H9 (cell line): ENCODE data around the gene OSBPL9. TPM values are rescaled to one million over a fixed set of nuclear protein-coding genes. Genes with fewer than 3 reads are reported as not detected.

ENCODE experiments used
- DNase-seq: peaks from one replicate; pipeline ENCODE4 v3.0.0-alpha.2; 2017
- H2AFZ ChIP-seq: one replicate; pipeline ENCODE4 v1.6.1; 2013; ENCODE audit warnings: mild to moderate bottlenecking, low read length, control low read depth, moderate library complexity
- H2AK5ac ChIP-seq: 2 replicates; pipeline ENCODE4 v1.6.1; 2013; ENCODE audit warnings: low read length, control low read depth, mixed read lengths; ENCODE audit not compliant: insufficient read length
- H2BK120ac ChIP-seq: one replicate; pipeline ENCODE4 v1.6.1; 2013; ENCODE audit warnings: low read depth, mild to moderate bottlenecking, low read length, control low read depth, inconsistent platforms; ENCODE audit not compliant: poor library complexity, severe bottlenecking
- H2BK12ac ChIP-seq: 2 replicates; pipeline ENCODE4 v1.6.1; 2013; ENCODE audit warnings: low read length, control low read depth, mixed read lengths, low read depth; ENCODE audit not compliant: insufficient read length
- H2BK15ac ChIP-seq: 2 replicates; pipeline ENCODE4 v1.6.1; 2013; ENCODE audit warnings: low read depth, low read length, control low read depth
- H2BK20ac ChIP-seq: one replicate; pipeline ENCODE4 v1.6.1; 2013; ENCODE audit warnings: low read depth, mild to moderate bottlenecking, low read length, control low read depth, inconsistent platforms; ENCODE audit not compliant: poor library complexity, severe bottlenecking
- H2BK5ac ChIP-seq: 2 replicates; pipeline ENCODE4 v1.6.1; 2013; ENCODE audit warnings: low read length, control low read depth, mixed read lengths; ENCODE audit not compliant: insufficient read length
- H3K14ac ChIP-seq: 2 replicates; pipeline ENCODE4 v1.6.1; 2013; ENCODE audit warnings: low read length, control low read depth; ENCODE audit not compliant: insufficient read depth
- H3K18ac ChIP-seq: 2 replicates; pipeline ENCODE4 v1.6.1; 2013; ENCODE audit warnings: low read depth, mild to moderate bottlenecking, mixed read lengths, low read length, control low read depth; ENCODE audit not compliant: insufficient read length
- H3K23ac ChIP-seq: 2 replicates; pipeline ENCODE4 v1.6.1; 2013; ENCODE audit warnings: low read length, control low read depth, mixed read lengths, low read depth; ENCODE audit not compliant: insufficient read length
- H3K23me2 ChIP-seq: 2 replicates; pipeline ENCODE4 v1.6.1; 2013; ENCODE audit warnings: low read depth, mild to moderate bottlenecking, mixed read lengths, low read length, control low read depth; ENCODE audit not compliant: insufficient read length, poor library complexity, severe bottlenecking
- H3K27ac ChIP-seq: 2 replicates; pipeline ENCODE4 v1.5.1; 2013; ENCODE audit warnings: low read length, control low read depth, mixed read lengths, low read depth; ENCODE audit not compliant: insufficient read length
- H3K27me3 ChIP-seq: 2 replicates; pipeline ENCODE4 v1.6.1; 2013; ENCODE audit warnings: low read length, control low read depth, inconsistent platforms; ENCODE audit not compliant: insufficient read depth
- H3K4ac ChIP-seq: 2 replicates; pipeline ENCODE4 v1.6.1; 2013; ENCODE audit warnings: low read depth, mild to moderate bottlenecking, control low read depth, inconsistent platforms, low read length, moderate library complexity
- H3K4me1 ChIP-seq: 2 replicates; pipeline ENCODE4 v1.6.1; 2013; ENCODE audit warnings: low read length, control low read depth, inconsistent platforms; ENCODE audit not compliant: insufficient read depth
- H3K4me2 ChIP-seq: 2 replicates; pipeline ENCODE4 v1.6.1; 2013; ENCODE audit warnings: low read length, control low read depth, mixed read lengths; ENCODE audit not compliant: insufficient read length, insufficient read depth
- H3K56ac ChIP-seq: 2 replicates; pipeline ENCODE4 v1.6.1; 2013; ENCODE audit warnings: low read depth, mild to moderate bottlenecking, mixed read lengths, low read length, control low read depth; ENCODE audit not compliant: insufficient read length
- H3K79me1 ChIP-seq: 2 replicates; pipeline ENCODE4 v1.6.1; 2013; ENCODE audit warnings: low read depth, mild to moderate bottlenecking, moderate library complexity, low read length, control low read depth, inconsistent platforms; ENCODE audit not compliant: insufficient read depth, poor library complexity, severe bottlenecking
- H3K79me2 ChIP-seq: 2 replicates; pipeline ENCODE4 v1.6.1; 2013; ENCODE audit warnings: low read length, control low read depth, inconsistent platforms; ENCODE audit not compliant: insufficient read depth
- H3K9ac ChIP-seq: 2 replicates; pipeline ENCODE4 v1.6.1; 2013; ENCODE audit warnings: low read length, control low read depth, mixed read lengths; ENCODE audit not compliant: insufficient read length; ENCODE audit errors: extremely low read depth
- H3K9me3 ChIP-seq: one replicate; pipeline ENCODE4 v1.6.1; 2013; ENCODE audit warnings: low read depth, low read length, inconsistent platforms; ENCODE audit not compliant: control insufficient read depth
- H3T11ph ChIP-seq: one replicate; pipeline ENCODE4 v1.6.1; 2013; ENCODE audit warnings: mild to moderate bottlenecking, low read length, control low read depth, inconsistent platforms
- H4K20me1 ChIP-seq: one replicate; pipeline ENCODE4 v1.6.1; 2013; ENCODE audit not compliant: control insufficient read depth, insufficient read length, insufficient read depth
- H4K5ac ChIP-seq: 2 replicates; pipeline ENCODE4 v1.6.1; 2013; ENCODE audit warnings: low read depth, mild to moderate bottlenecking, mixed read lengths, low read length, control low read depth; ENCODE audit not compliant: insufficient read length
- H4K8ac ChIP-seq: replicated peaks from 2 replicates; pipeline ENCODE4 v1.6.1; 2013; ENCODE audit warnings: low read length, control low read depth, mixed read lengths, low read depth; ENCODE audit not compliant: insufficient read length
- H4K91ac ChIP-seq: 2 replicates; pipeline ENCODE4 v1.6.1; 2013; ENCODE audit warnings: low read depth, mild to moderate bottlenecking, moderate library complexity, mixed read lengths, low read length, control low read depth; ENCODE audit not compliant: insufficient read length
- H3K27ac Mint-ChIP-seq, 3 experiments: 2 replicates in 2 of 3; 3 replicates in 1 of 3; pipeline ENCODE4 v1.8.0; 2020 to 2021; ENCODE audit warnings: mixed read lengths in 3 of 3, mild to moderate bottlenecking in 1 of 3, moderate library complexity in 1 of 3
- H3K27me3 Mint-ChIP-seq: 2 replicates; pipeline ENCODE4 v1.8.0; 2021; ENCODE audit warnings: low read depth, mild to moderate bottlenecking, moderate library complexity, mixed read lengths
- H3K36me3 Mint-ChIP-seq, 3 experiments: 2 replicates in 2 of 3; 3 replicates in 1 of 3; pipeline ENCODE4 v1.8.0; 2020 to 2021; ENCODE audit warnings: low read depth in 3 of 3, mixed read lengths in 3 of 3; ENCODE audit not compliant: insufficient read depth in 1 of 3
- H3K4me1 Mint-ChIP-seq, 2 experiments: 2 replicates each; pipeline ENCODE4 v1.8.0; 2020; ENCODE audit warnings: mixed read lengths in 2 of 2
- H3K4me3 Mint-ChIP-seq, 2 experiments: 2 replicates in 1 of 2; 3 replicates in 1 of 2; pipeline ENCODE4 v1.8.0; 2020 to 2021; ENCODE audit warnings: mild to moderate bottlenecking in 2 of 2, mixed read lengths in 2 of 2, moderate library complexity in 1 of 2
- H3K9me3 Mint-ChIP-seq, 2 experiments: 2 replicates in 1 of 2; 3 replicates in 1 of 2; pipeline ENCODE4 v1.8.0; 2020; ENCODE audit warnings: mild to moderate bottlenecking in 2 of 2, mixed read lengths in 2 of 2, moderate library complexity in 1 of 2
- CTCF ChIP-seq: fragments of 200-600 bp; sonication (generic); conservative IDR thresholded peaks from 3 replicates; pipeline ENCODE4 v1.8.0; 2021; ENCODE audit warnings: antibody characterized with exemption, mild to moderate bottlenecking
- total RNA-seq: library from RNA; stranded (reverse); gene quantifications from 2 replicates; pipeline ENCODE4 v1.2.1, GENCODE V29; 2021

OSBPL9 gene
- total RNA-seq, 1 experiment from 2014 or later = 76.7 TPM

GRCh38 chr1:51753969-51754368 is 137.1 kb downstream of the OSBPL9 start:
- H2BK5ac ChIP-seq = no peak overlapping the region
- no peak overlapping the region for H3K4me3 Mint-ChIP-seq
- H3K4ac ChIP-seq = no peak overlapping the region
- H4K20me1 ChIP-seq = no peaks in the 10 kb centered on the region
- no peak overlapping the region for H4K8ac ChIP-seq
- no peaks in the 10 kb centered on the region for H3K79me1 ChIP-seq
- TF ChIP-seq CTCF = no peak
- H4K5ac ChIP-seq = no peak overlapping the region
- H3K4me2 ChIP-seq = no peak overlapping the region
- no peak overlapping the region for H2BK120ac ChIP-seq
- no peak overlapping the region for H3K9ac ChIP-seq
- H3K27me3 ChIP-seq = no peaks in the 10 kb centered on the region
- H4K91ac ChIP-seq = no peak overlapping the region
- H3K27me3 Mint-ChIP-seq = no peaks in the 10 kb centered on the region
- no peak overlapping the region for H2BK15ac ChIP-seq
- peak overlapping the region in 1 of 3 experiments; percentile 20; a peak in 1 of 7 replicates for H3K27ac Mint-ChIP-seq
- no peak overlapping the region for H3K18ac ChIP-seq
- H3K23ac ChIP-seq = no peak overlapping the region
- H3T11ph ChIP-seq = no peak overlapping the region
- no peaks in the 10 kb centered on the region for H3K4me1 ChIP-seq
- H3K4me1 Mint-ChIP-seq = peaks cover 2% of the 10 kb centered on the region in 2 experiments; a peak in 1 of 4 replicates
- H3K9me3 ChIP-seq = no peaks in the 10 kb centered on the region
- H3K27ac ChIP-seq = no peak overlapping the region
- no peaks in the 10 kb centered on the region for H3K79me2 ChIP-seq
- H3K36me3 Mint-ChIP-seq = peaks cover 0 to 23% (median 10%) of the 10 kb centered on the region in 3 experiments; a peak in 6 of 7 replicates
- no peak for DNase-seq
- no peak overlapping the region for H2BK12ac ChIP-seq
- H2AK5ac ChIP-seq = no peak overlapping the region
- no peak overlapping the region for H3K56ac ChIP-seq
- no peaks in the 10 kb centered on the region for H3K23me2 ChIP-seq
- H3K9me3 Mint-ChIP-seq = no peaks in the 10 kb centered on the region
- H2AFZ ChIP-seq = no peak overlapping the region
- H3K14ac ChIP-seq = no peak overlapping the region
- no peak overlapping the region for H2BK20ac ChIP-seq
